MCF 10A (cell line): ENCODE measurements around the gene HOXA6. TPM values are rescaled to one million over a fixed set of nuclear protein-coding genes. Genes with fewer than 3 reads are reported as not detected.

ENCODE experiments used
- BruUV-seq: library from RNA; stranded (reverse); fragments of 400-500 nt; replicated peaks from 2 replicates; lab custom pipeline; 2021; lab: Mats Ljungman, UMichigan
- CTCF ChIA-PET: fragments of 300-600 bp; sonication (Branson Sonifier 250); formaldehyde crosslinking; extraction: SDS; loops from one replicate; lab custom pipeline; 2021; ENCODE audit warnings: antibody characterized with exemption, inconsistent platforms; lab: Yijun Ruan, JAX
- POLR2A ChIA-PET: fragments of 300-600, 350-650 bp; sonication (Branson Sonifier 250); formaldehyde crosslinking; extraction: SDS; loops from one replicate; lab custom pipeline; 2020; ENCODE audit warnings: antibody characterized with exemption, inconsistent platforms; lab: Yijun Ruan, JAX
- DNase-seq: peaks from one replicate; pipeline ENCODE4 v3.0.0-alpha.2; 2018; ENCODE audit not compliant: unreplicated experiment
- H3K27ac Mint-ChIP-seq: one replicate; pipeline ENCODE4 v1.8.0; 2022; ENCODE audit warnings: mild to moderate bottlenecking, low read depth, mixed read lengths; ENCODE audit not compliant: unreplicated experiment
- H3K27me3 Mint-ChIP-seq: one replicate; pipeline ENCODE4 v1.8.0; 2022; ENCODE audit warnings: mixed read lengths; ENCODE audit not compliant: insufficient read depth, unreplicated experiment
- H3K36me3 Mint-ChIP-seq: one replicate; pipeline ENCODE4 v1.8.0; 2022; ENCODE audit warnings: mild to moderate bottlenecking, moderate library complexity, mixed read lengths; ENCODE audit not compliant: insufficient read depth, unreplicated experiment
- H3K4me1 Mint-ChIP-seq: one replicate; pipeline ENCODE4 v1.8.0; 2022; ENCODE audit warnings: mixed read lengths; ENCODE audit not compliant: insufficient read depth, unreplicated experiment
- H3K4me3 Mint-ChIP-seq: one replicate; pipeline ENCODE4 v1.8.0; 2022; ENCODE audit warnings: mild to moderate bottlenecking, moderate library complexity, mixed read lengths; ENCODE audit not compliant: unreplicated experiment
- H3K9me3 Mint-ChIP-seq: one replicate; pipeline ENCODE4 v1.8.0; 2022; ENCODE audit warnings: mixed read lengths; ENCODE audit not compliant: unreplicated experiment
- CTCF ChIP-seq: fragments of 200-600 bp; IDR thresholded peaks from one replicate; pipeline ENCODE4 v1.8.0; 2022; ENCODE audit warnings: antibody characterized with exemption, mild to moderate bottlenecking; ENCODE audit not compliant: unreplicated experiment
- intact Hi-C: fragments of 100-400 bp; cut with micrococcal nuclease; formaldehyde crosslinking; loops from 2 replicates; pipeline ENCODE4 v1.14.1; 2022
- total RNA-seq: library from RNA; stranded (reverse); gene quantifications from 2 replicates; pipeline ENCODE4 v1.2.3, GENCODE V29; 2022

Gene HOXA6
- total RNA-seq, 1 experiment from 2014 or later = 0.96 TPM

DNA sequence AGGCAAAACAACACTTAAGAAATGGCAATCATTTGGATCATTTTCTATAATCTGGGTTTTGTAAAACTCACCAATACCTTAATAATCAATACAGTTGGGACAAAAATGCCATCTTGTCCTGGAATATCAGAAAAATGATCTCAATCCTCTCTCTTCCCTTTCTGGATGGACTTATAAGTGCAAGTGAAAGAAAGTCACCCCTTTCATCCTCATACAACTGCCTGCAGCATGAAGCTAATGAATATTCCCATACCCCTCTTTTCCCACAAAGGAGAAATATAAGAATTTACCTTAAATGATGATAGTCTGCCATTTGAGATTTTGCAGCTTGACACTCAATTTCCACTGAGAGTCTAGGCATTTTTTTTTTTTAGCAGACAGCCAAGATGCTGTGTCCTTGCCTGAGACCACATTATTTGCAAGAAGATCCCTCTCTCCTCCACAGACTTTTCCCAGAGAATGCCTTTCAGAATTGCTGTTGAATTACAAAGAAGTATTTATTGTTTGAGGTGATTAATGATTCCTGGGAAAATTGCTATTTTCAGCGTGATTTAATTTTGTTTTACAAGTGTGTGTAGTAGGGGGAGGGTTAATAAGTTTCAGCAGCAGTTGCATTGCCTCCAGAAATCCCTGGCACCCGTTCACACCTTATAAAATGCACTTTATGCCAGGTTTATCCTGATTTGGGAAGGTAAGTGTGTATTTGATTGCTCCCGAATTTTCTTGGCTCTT is 20.8 kb downstream of the HOXA6 start:
- no peaks in the 10 kb centered on the region for H3K9me3 Mint-ChIP-seq
- BruUV-seq = no TSS peak
- peaks cover 18% of the 10 kb centered on the region for H3K36me3 Mint-ChIP-seq
- H3K27me3 Mint-ChIP-seq = no peaks in the 10 kb centered on the region
- ChIA-PET CTCF (interaction anchor here (1.1 to 1.7 kb wide), 2 partner anchors 11 to 17 kb away, joined by 5 read pairs; partner anchors contain the start of gene HOXA5), POLR2A (interaction anchor here (0.6 to 1.3 kb wide), 5 partner anchors 13 to 30 kb away, joined by 3 to 4 read pairs (median 3); partner anchors contain the start of gene HOXA5)
- DNase-seq = no peak
- TF ChIP-seq CTCF = no peak
- peaks cover 11% of the 10 kb centered on the region for H3K4me1 Mint-ChIP-seq
- intact Hi-C loops = no loop called here
- no peak overlapping the region for H3K27ac Mint-ChIP-seq
- no peak overlapping the region for H3K4me3 Mint-ChIP-seq

GRCh38 chr7:27125986-27126394 is 21.6 kb downstream of the HOXA6 start:
- ChIA-PET CTCF (interaction anchor here (1.1 to 1.7 kb wide), 2 partner anchors 10 to 18 kb away, joined by 5 read pairs; partner anchors contain the start of gene HOXA5), POLR2A (interaction anchor here (0.8 to 1.6 kb wide), 5 partner anchors 9 to 29 kb away, joined by 3 to 5 read pairs (median 4); partner anchors contain the start of gene HOXA5)
- no TSS peak for BruUV-seq
- no peak for DNase-seq
- peaks cover 15% of the 10 kb centered on the region for H3K4me1 Mint-ChIP-seq
- no peaks in the 10 kb centered on the region for H3K9me3 Mint-ChIP-seq
- intact Hi-C loops = no loop called here
- H3K4me3 Mint-ChIP-seq = no peak overlapping the region
- H3K36me3 Mint-ChIP-seq = peaks cover 14% of the 10 kb centered on the region
- TF ChIP-seq CTCF = no peak
- no peaks in the 10 kb centered on the region for H3K27me3 Mint-ChIP-seq
- no peak overlapping the region for H3K27ac Mint-ChIP-seq

- ChIA-PET CTCF (interaction anchor here (0.9 kb wide), 1 partner anchor 442 kb away, joined by 3 read pairs; no protein-coding TSS in a partner anchor), POLR2A (interaction anchor here (0.5 to 1.6 kb wide), 4 partner anchors 8 to 262 kb away, joined by 3 to 5 read pairs (median 4); no protein-coding TSS in a partner anchor)
- no peak overlapping the region for H3K4me3 Mint-ChIP-seq
- TF ChIP-seq CTCF = no peak
- no peak for DNase-seq
- no TSS peak for BruUV-seq
- H3K9me3 Mint-ChIP-seq = no peaks in the 10 kb centered on the region
- intact Hi-C loops = no loop called here
- peaks cover 17% of the 10 kb centered on the region for H3K36me3 Mint-ChIP-seq
- peaks cover 20% of the 10 kb centered on the region for H3K4me1 Mint-ChIP-seq
- H3K27ac Mint-ChIP-seq = no peak overlapping the region
- no peaks in the 10 kb centered on the region for H3K27me3 Mint-ChIP-seq
Measured at GRCh38 chr7:27124902-27125689, 22.5 kb downstream of the HOXA6 start.
